HCT116 (cell line): ENCODE results near the gene COL16A1. TPM values are rescaled to one million over a fixed set of nuclear protein-coding genes. Genes with fewer than 3 reads are reported as not detected.

Experiments
- ATAC-seq: fragments of 200-7000 bp; cut with Tn5 transposase; 2 replicates; pipeline ENCODE4 v1.9.1; 2020; ENCODE audit warnings: mild to moderate bottlenecking, moderate library complexity
- BruUV-seq: library from RNA; stranded (reverse); fragments of 400-500 nt; replicated peaks from 2 replicates; lab custom pipeline; 2021; lab: Mats Ljungman, UMichigan
- CTCF ChIA-PET: fragments of 300-600 bp; sonication (Branson Sonifier 250); formaldehyde crosslinking; loops from one replicate; lab custom pipeline; 2021; ENCODE audit warnings: antibody characterized with exemption; lab: Charles Lee
- POLR2A ChIA-PET: fragments of 300-600, 350-600 bp; sonication (Branson Sonifier 250); formaldehyde crosslinking; loops from one replicate; lab custom pipeline; 2021; ENCODE audit warnings: antibody characterized with exemption; lab: Charles Lee
- RAD21 ChIA-PET, 2 experiments: fragments of 300-600 bp; sonication (Branson Sonifier 250); formaldehyde crosslinking; loops; one replicate each; lab custom pipeline; 2023; ENCODE audit warnings: low total read pairs in 2 of 2; ENCODE audit not compliant: uncharacterized antibody in 2 of 2, unreplicated experiment in 2 of 2, low non-redundant PET in 1 of 2; lab: Charles Lee
- DNase-seq: peaks from one replicate; pipeline ENCODE4 v3.0.0-alpha.2; 2010; ENCODE audit warnings: low read depth, low spot score
- H2AFZ ChIP-seq: fragments of 200-600 bp; shearing (Covaris generic), sonication (generic); 2 replicates; pipeline ENCODE4 v1.6.1; 2017; ENCODE audit warnings: low read depth, mixed run types, mixed read lengths, antibody characterized with exemption, low read length; ENCODE audit not compliant: poor library complexity, severe bottlenecking
- H3K27ac ChIP-seq: 2 replicates; pipeline ENCODE4 v1.5.1; 2012; ENCODE audit warnings: low read depth, low read length
- H3K27me3 ChIP-seq: fragments of 200-600 bp; sonication (generic); 2 replicates; pipeline ENCODE4 v1.6.1; 2016; ENCODE audit warnings: mixed run types, low read length, mixed read lengths; ENCODE audit not compliant: insufficient read depth
- H3K36me3 ChIP-seq, 2 experiments: fragments of 200-500 bp in 1 of 2; fragments of 200-600 bp in 1 of 2; sonication (Bioruptor generic) in 1 of 2; sonication (generic) in 1 of 2; 2 replicates each; pipeline versions ENCODE4 v1.5.1 to v1.6.1; 2014 to 2016; ENCODE audit warnings: low read length in 2 of 2, inconsistent platforms in 1 of 2, mixed read lengths in 1 of 2, mixed run types in 1 of 2; ENCODE audit not compliant: insufficient read depth in 2 of 2, control insufficient read depth in 1 of 2
- H3K4me1 ChIP-seq, 2 experiments: fragments of 200-600 bp in 1 of 2; sonication (generic) in 1 of 2; 2 replicates each; pipeline versions ENCODE4 v1.5.1 to v1.6.1; 2012 to 2017; ENCODE audit warnings: low read length in 2 of 2, inconsistent platforms in 1 of 2, mild to moderate bottlenecking in 1 of 2, mixed read lengths in 1 of 2, mixed run types in 1 of 2, moderate library complexity in 1 of 2; ENCODE audit not compliant: insufficient read depth in 2 of 2, control insufficient read depth in 1 of 2
- H3K4me2 ChIP-seq: fragments of 200-600 bp; sonication (generic); 2 replicates; pipeline ENCODE4 v1.6.1; 2017; ENCODE audit warnings: mixed run types, low read length, mixed read lengths
- H3K4me3 ChIP-seq, 2 experiments: fragments of 200-600 bp in 1 of 2; sonication (generic) in 1 of 2; replicated peaks in 1 of 2; 2 replicates each; pipeline ENCODE4 v1.5.1; 2011 to 2016; ENCODE audit warnings: low read length in 2 of 2, control low read depth in 1 of 2, low read depth in 1 of 2, mild to moderate bottlenecking in 1 of 2, mixed read lengths in 1 of 2, mixed run types in 1 of 2
- H3K79me2 ChIP-seq: fragments of 200-600 bp; sonication (generic); 2 replicates; pipeline ENCODE4 v1.6.1; 2017; ENCODE audit warnings: mild to moderate bottlenecking, mixed run types, low read length, moderate library complexity, mixed read lengths; ENCODE audit not compliant: insufficient read depth
- H3K9ac ChIP-seq: fragments of 200-600 bp; sonication (generic); 2 replicates; pipeline ENCODE4 v1.6.1; 2016; ENCODE audit warnings: low read length, mixed read lengths
- H3K9me2 ChIP-seq: fragments of 200-600 bp; sonication (generic), shearing (Covaris generic); 2 replicates; pipeline ENCODE4 v1.6.1; 2017; ENCODE audit warnings: mixed run types, mild to moderate bottlenecking, moderate library complexity; ENCODE audit not compliant: insufficient read depth
- H3K9me3 ChIP-seq, 2 experiments: fragments of 200-500 bp in 1 of 2; fragments of 200-600 bp in 1 of 2; sonication (Bioruptor generic) in 1 of 2; sonication (generic) in 1 of 2; 2 replicates each; pipeline ENCODE4 v1.6.1; 2014 to 2017; ENCODE audit warnings: low read length in 2 of 2, mixed read lengths in 2 of 2, inconsistent platforms in 1 of 2, low read depth in 1 of 2, mild to moderate bottlenecking in 1 of 2, mixed run types in 1 of 2, moderate library complexity in 1 of 2; ENCODE audit not compliant: control insufficient read depth in 1 of 2, insufficient read depth in 1 of 2
- H4K20me1 ChIP-seq: fragments of 200-600 bp; sonication (generic), shearing (Covaris generic); 2 replicates; pipeline ENCODE4 v1.6.1; 2017; ENCODE audit warnings: mixed run types, mild to moderate bottlenecking, moderate library complexity; ENCODE audit not compliant: insufficient read depth
- ATF3 ChIP-seq: IDR thresholded peaks from 2 replicates; pipeline ENCODE4 v1.6.1; 2012
- CBX3 ChIP-seq: IDR thresholded peaks from 2 replicates; pipeline ENCODE4 v1.6.1; 2012; ENCODE audit warnings: low read depth
- CEBPB ChIP-seq: IDR thresholded peaks from 2 replicates; pipeline ENCODE4 v1.6.1; 2012; ENCODE audit warnings: low read depth
- EGR1 ChIP-seq: IDR thresholded peaks from 2 replicates; pipeline ENCODE4 v1.6.1; 2012; ENCODE audit warnings: low read depth
- ELF1 ChIP-seq: IDR thresholded peaks from 2 replicates; pipeline ENCODE4 v1.6.1; 2012; ENCODE audit warnings: low read depth, borderline replicate concordance
- EZH2phosphoT487 ChIP-seq: fragments of 200-600 bp; IDR thresholded peaks from 2 replicates; pipeline ENCODE4 v1.6.1; 2018; ENCODE audit warnings: antibody characterized with exemption, borderline replicate concordance
- FOSL1 ChIP-seq: IDR thresholded peaks from 2 replicates; pipeline ENCODE4 v1.6.1; 2012; ENCODE audit warnings: low read depth
- JUND ChIP-seq: IDR thresholded peaks from 2 replicates; pipeline ENCODE4 v1.6.1; 2012
- RAD21 ChIP-seq: IDR thresholded peaks from 2 replicates; pipeline ENCODE4 v1.6.1; 2012; ENCODE audit warnings: low read depth, mild to moderate bottlenecking
- SP1 ChIP-seq: IDR thresholded peaks from 2 replicates; pipeline ENCODE4 v1.6.1; 2012; ENCODE audit warnings: low read depth
- SRF ChIP-seq: IDR thresholded peaks from 2 replicates; pipeline ENCODE4 v1.6.1; 2012; ENCODE audit warnings: low read depth
- TCF7L2 ChIP-seq: IDR thresholded peaks from 2 replicates; pipeline ENCODE4 v1.7.0; 2011; ENCODE audit warnings: borderline replicate concordance, inconsistent platforms; ENCODE audit not compliant: insufficient read depth, insufficient read length; ENCODE audit errors: extremely low read depth
- YY1 ChIP-seq: IDR thresholded peaks from 2 replicates; pipeline ENCODE4 v1.6.1; 2011; ENCODE audit warnings: low read length, low read depth, moderate library complexity, mild to moderate bottlenecking; ENCODE audit not compliant: insufficient replicate concordance; ENCODE audit errors: extremely low read depth
- ZBTB33 ChIP-seq: IDR thresholded peaks from 2 replicates; pipeline ENCODE4 v1.6.1; 2011; ENCODE audit warnings: mild to moderate bottlenecking, low read length, moderate library complexity; ENCODE audit not compliant: insufficient replicate concordance; ENCODE audit errors: extremely low read depth
- ZFX ChIP-seq: fragments of 450-650 bp; IDR thresholded peaks from 2 replicates; pipeline ENCODE4 v1.6.1; 2017
- ZNF274 ChIP-seq: fragments of 200-500 bp; sonication (Bioruptor generic); IDR thresholded peaks from 2 replicates; pipeline ENCODE4 v1.6.1; 2014; ENCODE audit warnings: mild to moderate bottlenecking, low read depth, low read length, inconsistent platforms
- intact Hi-C: fragments of 100-400 bp; cut with micrococcal nuclease; formaldehyde crosslinking; loops from 2 replicates; pipeline ENCODE4 v1.10.0; 2022
- total RNA-seq: library from RNA; stranded (reverse); gene quantifications from one replicate; pipeline ENCODE4 v1.2.1, GENCODE V29; 2021; ENCODE audit not compliant: unreplicated experiment
- TF ChIP-seq, protein P1 (sequence below): IDR thresholded peaks from 2 replicates; pipeline ENCODE4 v1.6.1; 2012; ENCODE audit warnings: low read depth

The COL16A1 gene
- total RNA-seq, 1 experiment from 2014 or later: 2.2 TPM

- BruUV-seq: no TSS peak
- Histone ChIP-seq H3K9me3 (no peaks in the 10 kb centered on the region), H3K36me3 (no peaks in the 10 kb centered on the region), H3K4me3 (no peak overlapping the region), H4K20me1 (no peaks in the 10 kb centered on the region), H3K9ac (no peak overlapping the region), H3K27ac (no peak overlapping the region), H3K79me2 (peaks cover 6% of the 10 kb centered on the region), H2AFZ (no peak overlapping the region), H3K27me3 (no peaks in the 10 kb centered on the region), H3K4me1 (peaks cover 2 to 12% of the 10 kb centered on the region in 2 experiments; a peak in 2 of 4 replicates), H3K9me2 (no peaks in the 10 kb centered on the region), H3K4me2 (no peak overlapping the region)
- ATAC-seq: no peak
- TF ChIP-seq JUND: no peak
- no peak for TF ChIP-seq ZFX
- TF ChIP-seq TCF7L2: no peak
- no peak for TF ChIP-seq ZNF274
- TF ChIP-seq EGR1: no peak
- no peak for TF ChIP-seq ELF1
- TF ChIP-seq RAD21: no peak
- TF ChIP-seq CEBPB: no peak
- no peak for TF ChIP-seq CBX3
- TF ChIP-seq SRF: no peak
- TF ChIP-seq EZH2phosphoT487: no peak
- TF ChIP-seq YY1: no peak
- TF ChIP-seq, protein P1, sequence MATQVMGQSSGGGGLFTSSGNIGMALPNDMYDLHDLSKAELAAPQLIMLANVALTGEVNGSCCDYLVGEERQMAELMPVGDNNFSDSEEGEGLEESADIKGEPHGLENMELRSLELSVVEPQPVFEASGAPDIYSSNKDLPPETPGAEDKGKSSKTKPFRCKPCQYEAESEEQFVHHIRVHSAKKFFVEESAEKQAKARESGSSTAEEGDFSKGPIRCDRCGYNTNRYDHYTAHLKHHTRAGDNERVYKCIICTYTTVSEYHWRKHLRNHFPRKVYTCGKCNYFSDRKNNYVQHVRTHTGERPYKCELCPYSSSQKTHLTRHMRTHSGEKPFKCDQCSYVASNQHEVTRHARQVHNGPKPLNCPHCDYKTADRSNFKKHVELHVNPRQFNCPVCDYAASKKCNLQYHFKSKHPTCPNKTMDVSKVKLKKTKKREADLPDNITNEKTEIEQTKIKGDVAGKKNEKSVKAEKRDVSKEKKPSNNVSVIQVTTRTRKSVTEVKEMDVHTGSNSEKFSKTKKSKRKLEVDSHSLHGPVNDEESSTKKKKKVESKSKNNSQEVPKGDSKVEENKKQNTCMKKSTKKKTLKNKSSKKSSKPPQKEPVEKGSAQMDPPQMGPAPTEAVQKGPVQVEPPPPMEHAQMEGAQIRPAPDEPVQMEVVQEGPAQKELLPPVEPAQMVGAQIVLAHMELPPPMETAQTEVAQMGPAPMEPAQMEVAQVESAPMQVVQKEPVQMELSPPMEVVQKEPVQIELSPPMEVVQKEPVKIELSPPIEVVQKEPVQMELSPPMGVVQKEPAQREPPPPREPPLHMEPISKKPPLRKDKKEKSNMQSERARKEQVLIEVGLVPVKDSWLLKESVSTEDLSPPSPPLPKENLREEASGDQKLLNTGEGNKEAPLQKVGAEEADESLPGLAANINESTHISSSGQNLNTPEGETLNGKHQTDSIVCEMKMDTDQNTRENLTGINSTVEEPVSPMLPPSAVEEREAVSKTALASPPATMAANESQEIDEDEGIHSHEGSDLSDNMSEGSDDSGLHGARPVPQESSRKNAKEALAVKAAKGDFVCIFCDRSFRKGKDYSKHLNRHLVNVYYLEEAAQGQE: no peak
- TF ChIP-seq FOSL1: no peak
- no peak for TF ChIP-seq ATF3
- no peak for TF ChIP-seq SP1
- no peak for TF ChIP-seq ZBTB33
- CTCF ChIA-PET: no interaction called here
- no peak for DNase-seq
- RAD21 ChIA-PET: no interaction called here
- POLR2A ChIA-PET: no interaction called here
- intact Hi-C loops: no loop called here
Observed at GRCh38 chr1:31648641-31649357, 55.0 kb downstream of the COL16A1 start.
